ENCODE measurements around the gene STK32B.

The STK32B gene

DNA sequence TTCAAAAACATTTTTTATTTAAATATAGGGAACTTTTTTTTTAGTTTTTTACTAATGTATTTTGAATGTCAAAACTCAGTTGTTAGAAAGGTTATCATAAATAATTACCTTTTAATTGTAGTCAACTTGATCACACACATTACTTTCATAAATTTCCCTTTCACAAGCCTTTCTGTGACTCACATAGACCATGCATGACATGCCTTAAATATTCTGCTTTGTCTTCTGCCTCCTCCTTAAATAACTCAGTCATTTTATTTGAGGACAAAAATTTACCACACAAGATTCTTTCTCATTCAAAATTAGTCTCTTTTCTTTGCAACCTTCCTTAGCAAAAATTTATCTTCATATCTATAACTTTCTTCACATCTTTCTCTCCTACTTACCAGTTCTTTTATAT, 437.1 kb downstream of the STK32B start:
- DNase-seq, result no peak

GRCh38 chr4:5489260-5489659, 438.0 kb downstream of the STK32B start:
- DNase-seq, result no peak

DNA sequence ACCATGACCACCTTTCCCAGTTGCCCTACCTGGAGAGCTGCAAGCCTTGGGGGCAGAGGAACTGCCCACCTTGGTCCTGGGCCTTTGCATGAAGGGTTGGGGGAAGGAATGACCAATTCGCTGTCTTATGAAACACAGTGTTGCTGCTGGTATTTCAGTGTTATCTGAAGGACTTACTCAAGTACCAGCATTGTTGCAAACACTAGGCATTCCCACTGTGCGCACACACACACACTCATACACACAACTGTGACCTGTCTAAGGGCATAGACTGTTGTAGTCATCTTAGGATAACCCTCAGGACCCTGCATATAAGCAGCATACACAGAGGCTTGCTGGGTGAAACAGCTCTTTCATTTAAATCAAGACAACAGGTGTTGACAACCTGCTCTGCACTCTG, 446.2 kb downstream of the STK32B start:
- no peak for DNase-seq

DNA sequence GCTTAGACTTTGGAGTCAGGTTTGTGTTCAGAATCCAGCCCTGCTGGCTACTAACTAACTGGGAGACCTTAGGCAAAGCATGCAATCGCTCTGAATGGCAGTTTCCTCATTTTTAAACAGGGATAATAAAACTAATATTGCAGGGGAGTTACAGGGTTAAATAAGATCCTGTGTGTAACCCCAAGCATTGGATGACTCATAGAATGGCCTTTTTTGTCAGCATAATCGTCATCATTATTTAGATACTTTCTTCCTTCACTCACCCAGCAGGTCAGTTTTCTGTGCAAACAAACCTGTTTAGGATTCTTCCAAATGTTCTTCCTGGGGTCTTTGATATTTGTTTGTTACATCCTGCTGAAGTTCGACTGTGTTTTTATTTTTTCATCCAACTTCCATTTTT, 448.9 kb downstream of the STK32B start:
- no peak for DNase-seq

DNA sequence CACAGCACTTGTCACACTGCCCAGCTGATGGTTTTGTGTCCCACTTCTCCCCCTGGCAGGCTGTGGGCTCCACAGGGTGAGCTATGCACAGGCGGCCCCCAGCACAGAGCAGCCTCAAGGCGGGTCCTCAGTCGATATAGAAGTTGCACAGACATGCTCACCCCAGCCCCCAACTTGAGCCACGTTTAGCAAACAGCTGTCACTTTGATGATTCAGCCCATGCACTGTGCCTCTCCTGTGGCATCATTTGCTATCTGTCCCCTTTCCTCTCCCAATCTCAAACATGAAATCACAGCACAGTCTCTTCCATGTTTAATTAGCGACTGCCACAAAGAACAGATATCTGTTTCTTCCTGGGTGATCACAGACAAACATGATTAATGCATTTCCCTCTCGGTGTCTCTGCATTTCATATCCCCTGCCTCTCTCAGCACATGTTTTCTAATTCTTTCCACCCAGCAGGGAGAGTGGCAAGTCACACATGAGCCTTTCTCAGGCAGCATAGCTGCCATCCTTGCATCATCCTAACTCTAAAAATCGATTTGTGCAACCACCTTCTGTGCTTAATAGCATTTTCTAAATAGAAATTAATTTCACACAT, 452.2 kb downstream of the STK32B start:
- no peak for DNase-seq

DNA sequence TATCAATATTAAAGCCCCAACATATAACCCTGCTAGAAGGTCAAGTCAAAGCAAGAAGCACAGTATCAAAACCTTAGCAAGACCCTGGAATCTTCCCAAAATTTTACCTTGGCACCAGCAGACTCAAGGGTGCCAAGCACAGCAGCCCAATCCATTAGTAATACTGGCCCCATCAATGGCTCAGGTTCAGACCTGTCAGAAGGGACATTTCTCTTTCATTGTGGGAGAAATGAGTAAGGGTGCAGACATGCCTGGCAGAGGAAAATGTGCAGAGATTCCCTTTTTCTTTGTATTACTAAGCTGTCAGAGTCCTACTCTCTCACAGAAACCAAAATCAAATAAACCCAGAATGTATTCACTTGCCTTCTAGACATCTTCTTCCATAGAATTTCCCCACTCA, 453.2 kb downstream of the STK32B start:
- no peak for DNase-seq

DNA sequence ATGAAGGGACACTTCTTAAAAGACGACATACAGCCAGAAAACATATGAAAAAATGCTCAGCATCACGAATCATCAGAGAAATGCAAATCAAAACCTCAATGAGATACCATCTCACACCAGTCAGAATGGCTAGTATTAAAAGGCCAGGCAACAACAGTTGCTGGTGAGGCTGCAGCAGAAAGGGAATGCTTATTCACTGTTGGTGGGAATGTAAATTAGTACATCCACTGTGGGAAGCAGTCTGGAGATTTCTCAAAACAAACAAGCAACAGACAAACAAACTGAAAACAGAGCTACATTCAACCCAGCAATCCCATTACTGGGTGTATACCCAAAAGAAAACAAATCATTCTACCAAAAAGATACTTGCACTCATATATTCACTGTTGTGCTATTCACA, 459.2 kb downstream of the STK32B start:
- no peak for DNase-seq

- no peak for DNase-seq
Observed at GRCh38 chr4:5511791-5512190, 460.5 kb downstream of the STK32B start.

- no peak for DNase-seq
Observed at GRCh38 chr4:5515646-5516045, 464.4 kb downstream of the STK32B start.

DNA sequence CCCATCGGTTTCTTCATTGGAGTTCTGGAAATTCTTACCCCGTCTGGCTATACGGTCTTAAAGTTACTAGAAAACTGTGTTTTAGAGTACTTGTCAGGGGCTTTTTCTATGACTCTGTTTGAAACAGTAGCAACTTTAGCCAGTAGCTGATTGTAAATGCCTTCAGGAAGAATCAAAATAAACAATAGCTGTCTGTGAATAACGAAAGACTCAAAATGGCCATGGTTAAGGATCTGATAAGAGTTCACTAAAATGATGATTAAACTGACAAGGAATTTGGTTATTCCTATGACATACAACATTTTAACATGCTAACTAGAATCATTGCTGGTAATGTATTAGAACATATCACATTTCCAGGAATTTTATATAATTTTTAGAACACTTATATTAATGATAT, 466.1 kb downstream of the STK32B start:
- DNase-seq, result no peak

GRCh38 chr4:5524446-5525299, 473.4 kb downstream of the STK32B start:
- DNase-seq, result no peak

DNA sequence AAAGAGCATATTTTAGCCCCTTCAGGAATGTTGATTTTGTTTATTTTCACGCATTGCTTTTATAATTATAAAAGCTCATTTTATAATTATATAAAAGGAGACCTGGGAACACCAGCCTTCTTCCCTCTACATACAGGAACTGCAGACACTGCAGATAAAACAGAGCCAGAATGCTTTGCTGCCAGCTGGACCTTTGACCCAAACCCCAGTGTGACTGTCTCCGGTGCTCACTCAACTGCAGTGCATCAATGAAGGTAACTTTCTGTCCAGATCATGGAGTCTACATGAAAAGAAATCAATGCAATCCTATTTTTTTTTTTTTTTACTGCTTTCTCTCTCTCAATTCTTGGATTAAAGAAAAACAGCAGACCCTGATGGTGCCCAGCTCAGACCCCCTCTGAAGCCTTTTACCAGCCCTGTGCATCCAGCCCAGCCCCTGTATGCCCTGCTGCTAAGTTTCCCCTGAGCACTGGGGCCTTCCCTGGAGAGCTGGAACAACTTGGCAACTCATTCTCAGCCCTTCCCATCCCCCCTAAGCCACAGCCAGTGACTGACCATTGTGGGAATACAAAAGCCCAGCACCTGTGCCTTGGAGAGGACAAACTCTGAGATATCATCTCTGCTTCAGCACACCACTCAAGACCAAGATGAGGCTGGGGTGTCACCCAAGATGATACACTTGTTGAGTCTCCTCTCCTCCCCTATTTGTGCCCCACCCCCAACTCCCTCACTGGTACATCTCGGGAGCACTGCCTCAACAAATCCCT, 475.0 kb downstream of the STK32B start:
- no peak for DNase-seq

GRCh38 chr4:5527211-5527610, 475.9 kb downstream of the STK32B start:
- DNase-seq, result no peak

DNA sequence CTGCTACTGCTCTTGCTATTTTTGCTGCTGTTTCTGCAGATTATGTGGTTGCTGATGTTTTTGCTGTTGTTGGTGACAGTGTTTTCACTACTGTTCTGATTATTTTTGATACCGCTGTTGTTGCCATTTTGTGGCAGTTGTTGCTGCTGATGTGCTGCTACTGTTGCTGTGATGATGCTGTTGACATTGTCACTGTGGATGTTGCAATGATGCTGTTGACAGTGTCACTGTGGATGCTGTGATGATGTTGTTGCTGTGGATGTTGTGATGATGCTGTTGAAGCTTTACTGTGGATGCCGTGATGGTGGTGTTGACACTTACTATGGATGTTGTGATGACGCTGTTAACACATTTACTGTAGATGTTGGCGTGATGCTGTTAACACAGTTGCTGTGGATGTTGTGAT, 476.8 kb downstream of the STK32B start:
- no peak for DNase-seq

DNA sequence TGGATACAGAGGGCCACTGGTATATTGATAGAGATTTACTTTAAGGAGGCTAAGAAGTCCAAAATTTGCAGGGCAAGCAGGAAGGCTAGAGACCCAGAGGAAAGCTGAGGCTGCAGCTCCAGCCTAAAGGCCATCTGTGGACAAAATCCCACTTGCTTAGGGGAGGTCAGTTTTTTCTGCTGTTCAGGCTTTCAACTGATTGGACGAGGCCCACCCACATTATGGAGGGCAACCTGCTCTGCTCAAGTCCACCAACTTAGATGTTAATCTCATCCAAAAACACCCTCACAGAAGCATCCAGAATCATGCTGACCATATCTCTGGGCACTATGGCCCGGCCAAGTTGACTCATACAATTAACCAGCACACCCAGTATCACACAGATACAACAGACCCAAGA, 480.8 kb downstream of the STK32B start:
- DNase-seq, result no peak

- no peak for DNase-seq
Observed at GRCh38 chr4:5539584-5539983, 488.3 kb downstream of the STK32B start.

- no peak for DNase-seq
Observed at GRCh38 chr4:5541169-5541568, 489.9 kb downstream of the STK32B start.

DNA sequence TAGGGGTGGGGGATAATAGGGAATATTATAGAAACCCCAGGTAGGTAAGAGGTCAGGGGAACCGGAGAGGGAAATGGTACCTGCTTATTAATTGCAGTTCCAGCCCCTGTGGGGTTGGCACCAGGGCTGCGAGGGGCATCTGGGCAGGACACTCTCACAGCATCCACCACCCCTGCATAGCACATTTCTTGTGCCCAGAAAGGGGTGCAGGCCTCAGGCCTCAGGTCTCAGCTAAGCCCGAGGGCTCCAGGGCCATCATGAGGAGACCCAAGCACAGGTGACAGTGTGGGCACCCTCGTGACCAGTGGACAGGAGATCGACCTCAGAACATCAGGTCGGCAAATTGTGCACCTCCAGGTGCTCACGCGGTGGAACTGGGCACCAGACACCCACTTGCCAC, 492.4 kb downstream of the STK32B start:
- DNase-seq, result no peak

GRCh38 chr4:5544762-5545161, 493.5 kb downstream of the STK32B start:
- DNase-seq, result no peak

- no peak for DNase-seq
Observed at GRCh38 chr4:5545271-5545670, 494.0 kb downstream of the STK32B start.

- DNase-seq, result no peak
Observed at GRCh38 chr4:5547651-5548249, 496.5 kb downstream of the STK32B start.

Measured in MV-4-11 (cell line).